ENCODE data around the gene RND2. TPM values are rescaled to one million over a fixed set of nuclear protein-coding genes. Genes with fewer than 3 reads are reported as not detected.
A peak's percentile ranks its signal among the peaks of the same experiment; 100 is the strongest.

The RND2 gene
- total RNA-seq, 1 experiment from 2014 or later = 0.40 TPM

GRCh38 chr17:43011728-43012472 lies 13.1 kb upstream of the RND2 start:
- BruUV-seq (replicated peaks) = no TSS peak
- peak overlapping the region; percentile 27 for H3K27ac Mint-ChIP-seq (ENCODE audit: unreplicated experiment)
- no peak for DNase-seq
- H3K36me3 Mint-ChIP-seq (ENCODE audit: insufficient read depth, unreplicated experiment) = peaks cover 56% of the 10 kb centered on the region
- intact Hi-C loops (cut with micrococcal nuclease; ENCODE audit: unreplicated experiment) = no loop called here
- H3K9me3 Mint-ChIP-seq (ENCODE audit: low read depth, unreplicated experiment) = no peaks in the 10 kb centered on the region
- no peaks in the 10 kb centered on the region for H3K27me3 Mint-ChIP-seq (ENCODE audit: unreplicated experiment)
- CTCF ChIA-PET = interaction anchor here (1.8 kb wide), 1 partner anchor 14 kb away, joined by 13 read pairs; the partner anchor contains the start of gene RPL27
- H3K4me3 Mint-ChIP-seq (ENCODE audit: low read depth, unreplicated experiment) = no peak overlapping the region
- H3K4me1 Mint-ChIP-seq (ENCODE audit: low read depth, unreplicated experiment) = peaks cover 21% of the 10 kb centered on the region
- no peak for TF ChIP-seq CTCF (IDR thresholded peaks at IDR 0.05; ENCODE audit: unreplicated experiment)

GRCh38 chr17:43013296-43013695 lies 11.7 kb upstream of the RND2 start:
- Mint-ChIP-seq H3K4me3 (ENCODE audit: low read depth, unreplicated experiment) (no peak overlapping the region), H3K4me1 (ENCODE audit: low read depth, unreplicated experiment) (peaks cover 21% of the 10 kb centered on the region), H3K27ac (ENCODE audit: unreplicated experiment) (peak overlapping the region; percentile 45), H3K27me3 (ENCODE audit: unreplicated experiment) (no peaks in the 10 kb centered on the region), H3K36me3 (ENCODE audit: insufficient read depth, unreplicated experiment) (peaks cover 65% of the 10 kb centered on the region), H3K9me3 (ENCODE audit: low read depth, unreplicated experiment) (no peaks in the 10 kb centered on the region)
- CTCF ChIA-PET = no interaction called here
- BruUV-seq (replicated peaks) = no TSS peak
- no peak for DNase-seq
- TF ChIP-seq CTCF (IDR thresholded peaks at IDR 0.05; ENCODE audit: unreplicated experiment) = no peak
- intact Hi-C loops (cut with micrococcal nuclease; ENCODE audit: unreplicated experiment) = no loop called here

GRCh38 chr17:43014020-43014648 lies 10.9 kb upstream of the RND2 start:
- Mint-ChIP-seq H3K27ac (ENCODE audit: unreplicated experiment) (no peak overlapping the region), H3K36me3 (ENCODE audit: insufficient read depth, unreplicated experiment) (peaks cover 70% of the 10 kb centered on the region), H3K4me3 (ENCODE audit: low read depth, unreplicated experiment) (no peak overlapping the region), H3K4me1 (ENCODE audit: low read depth, unreplicated experiment) (peaks cover 27% of the 10 kb centered on the region), H3K27me3 (ENCODE audit: unreplicated experiment) (no peaks in the 10 kb centered on the region), H3K9me3 (ENCODE audit: low read depth, unreplicated experiment) (no peaks in the 10 kb centered on the region)
- CTCF ChIA-PET = no interaction called here
- intact Hi-C loops (cut with micrococcal nuclease; ENCODE audit: unreplicated experiment) = no loop called here
- no TSS peak for BruUV-seq (replicated peaks)
- no peak for DNase-seq
- no peak for TF ChIP-seq CTCF (IDR thresholded peaks at IDR 0.05; ENCODE audit: unreplicated experiment)

- H3K27me3 Mint-ChIP-seq (ENCODE audit: unreplicated experiment) = no peaks in the 10 kb centered on the region
- CTCF ChIA-PET = no interaction called here
- peaks cover 78% of the 10 kb centered on the region for H3K36me3 Mint-ChIP-seq (ENCODE audit: insufficient read depth, unreplicated experiment)
- TSS peak; percentile 51 for BruUV-seq (replicated peaks)
- no peaks in the 10 kb centered on the region for H3K9me3 Mint-ChIP-seq (ENCODE audit: low read depth, unreplicated experiment)
- no peak overlapping the region for H3K4me3 Mint-ChIP-seq (ENCODE audit: low read depth, unreplicated experiment)
- intact Hi-C loops (cut with micrococcal nuclease; ENCODE audit: unreplicated experiment) = no loop called here
- peak overlapping the region; percentile 9 for H3K27ac Mint-ChIP-seq (ENCODE audit: unreplicated experiment)
- DNase-seq = no peak
- no peak for TF ChIP-seq CTCF (IDR thresholded peaks at IDR 0.05; ENCODE audit: unreplicated experiment)
- peaks cover 33% of the 10 kb centered on the region for H3K4me1 Mint-ChIP-seq (ENCODE audit: low read depth, unreplicated experiment)
These were observed 10.1 kb upstream of the RND2 start for GRCh38 chr17:43014649-43015542.
